WTC11 (cell line): ENCODE data around the gene TMEM234. TPM values are rescaled to one million over a fixed set of nuclear protein-coding genes. Genes with fewer than 3 reads are reported as not detected.

Source experiments
- ATAC-seq: fragments of 200-7000 bp; cut with Tn5 transposase; 2 replicates; pipeline ENCODE4 v1.10.0; 2021; ENCODE audit warnings: mild to moderate bottlenecking, moderate library complexity
- CTCF ChIA-PET: fragments of 300-600 bp; sonication (Branson Sonifier 250); formaldehyde crosslinking; loops from one replicate; lab custom pipeline; 2021; ENCODE audit warnings: antibody characterized with exemption; lab: Charles Lee
- POLR2A ChIA-PET: fragments of 350-600 bp; sonication (Branson Sonifier 250); formaldehyde crosslinking; loops from one replicate; lab custom pipeline; 2021; ENCODE audit warnings: antibody characterized with exemption; lab: Charles Lee
- DNase-seq: peaks from one replicate; pipeline ENCODE4 v3.0.0; 2021; ENCODE audit warnings: low spot score
- H3K27ac Mint-ChIP-seq: 2 replicates; pipeline ENCODE4 v1.8.0; 2021; ENCODE audit warnings: mixed read lengths
- H3K27me3 Mint-ChIP-seq: 2 replicates; pipeline ENCODE4 v1.8.0; 2021; ENCODE audit warnings: low read depth, mild to moderate bottlenecking, moderate library complexity, mixed read lengths
- H3K36me3 Mint-ChIP-seq: 2 replicates; pipeline ENCODE4 v1.8.0; 2021; ENCODE audit warnings: mixed read lengths
- H3K4me1 Mint-ChIP-seq: 2 replicates; pipeline ENCODE4 v1.8.0; 2022; ENCODE audit warnings: mixed read lengths
- H3K4me3 Mint-ChIP-seq: 2 replicates; pipeline ENCODE4 v1.8.0; 2021; ENCODE audit warnings: mild to moderate bottlenecking, moderate library complexity, mixed read lengths
- H3K9me3 Mint-ChIP-seq: 2 replicates; pipeline ENCODE4 v1.8.0; 2021; ENCODE audit warnings: mixed read lengths
- AFF4 ChIP-seq: sonication (generic); formaldehyde crosslinking; IDR thresholded peaks from 2 replicates; pipeline ENCODE4 v1.8.1; 2023; ENCODE audit warnings: mild to moderate bottlenecking, missing genetic modification reagents, borderline replicate concordance
- CBFB ChIP-seq: sonication (generic); formaldehyde crosslinking; IDR thresholded peaks from 2 replicates; pipeline ENCODE4 v1.8.1; 2022; ENCODE audit warnings: mild to moderate bottlenecking, low read depth, missing genetic modification reagents
- ELF4 ChIP-seq: sonication (generic); formaldehyde crosslinking; IDR thresholded peaks from 2 replicates; pipeline ENCODE4 v1.8.1; 2022; ENCODE audit warnings: low read depth, mild to moderate bottlenecking, moderate library complexity, missing genetic modification reagents
- ESRRA ChIP-seq: sonication (generic); formaldehyde crosslinking; IDR thresholded peaks from 2 replicates; pipeline ENCODE4 v1.8.1; 2022; ENCODE audit warnings: mild to moderate bottlenecking, missing genetic modification reagents, borderline replicate concordance
- ETV6 ChIP-seq: sonication (generic); formaldehyde crosslinking; IDR thresholded peaks from 2 replicates; pipeline ENCODE4 v1.8.1; 2022; ENCODE audit warnings: mild to moderate bottlenecking, missing genetic modification reagents
- FOXK1 ChIP-seq: sonication (generic); formaldehyde crosslinking; IDR thresholded peaks from 2 replicates; pipeline ENCODE4 v1.8.0; 2022; ENCODE audit warnings: mild to moderate bottlenecking, moderate library complexity, missing genetic modification reagents
- JAZF1 ChIP-seq: fragments of 250-450 bp; sonication (Bioruptor Pico); IDR thresholded peaks from 2 replicates; pipeline ENCODE4 v1.9.0; 2021; ENCODE audit warnings: moderate library complexity, mild to moderate bottlenecking, inconsistent platforms
- JUN ChIP-seq: sonication (generic); formaldehyde crosslinking; IDR thresholded peaks from 2 replicates; pipeline ENCODE4 v1.8.0; 2023; ENCODE audit warnings: mild to moderate bottlenecking, missing genetic modification reagents
- NFATC4 ChIP-seq: fragments of 250-450 bp; sonication (Bioruptor Pico); IDR thresholded peaks from 2 replicates; pipeline ENCODE4 v1.9.0; 2021; ENCODE audit warnings: mild to moderate bottlenecking
- NFE2L1 ChIP-seq: sonication (generic); formaldehyde crosslinking; IDR thresholded peaks from 2 replicates; pipeline ENCODE4 v1.8.1; 2023; ENCODE audit warnings: missing genetic modification reagents
- NR2C2 ChIP-seq: sonication (generic); formaldehyde crosslinking; IDR thresholded peaks from 2 replicates; pipeline ENCODE4 v1.8.0; 2022; ENCODE audit warnings: mild to moderate bottlenecking, missing genetic modification reagents
- RELA ChIP-seq: sonication (generic); formaldehyde crosslinking; IDR thresholded peaks from 2 replicates; pipeline ENCODE4 v1.8.1; 2022; ENCODE audit warnings: missing genetic modification reagents, mild to moderate bottlenecking, borderline replicate concordance
- STAT6 ChIP-seq: sonication (generic); formaldehyde crosslinking; conservative IDR thresholded peaks from 2 replicates; pipeline ENCODE4 v1.8.1; 2023; ENCODE audit warnings: mild to moderate bottlenecking, low read depth, missing genetic modification reagents, moderate library complexity
- TCF7 ChIP-seq: sonication (generic); formaldehyde crosslinking; IDR thresholded peaks from 2 replicates; pipeline ENCODE4 v1.8.0; 2022; ENCODE audit warnings: mild to moderate bottlenecking, low read depth, missing genetic modification reagents, moderate library complexity
- TEAD4 ChIP-seq: sonication (generic); formaldehyde crosslinking; IDR thresholded peaks from 2 replicates; pipeline ENCODE4 v1.8.0; 2022; ENCODE audit warnings: mild to moderate bottlenecking, missing genetic modification reagents
- ZNF138 ChIP-seq: sonication (generic); formaldehyde crosslinking; conservative IDR thresholded peaks from 2 replicates; pipeline ENCODE4 v1.8.1; 2022; ENCODE audit warnings: mild to moderate bottlenecking, moderate library complexity, missing genetic modification reagents
- ZNF281 ChIP-seq: sonication (generic); formaldehyde crosslinking; IDR thresholded peaks from 2 replicates; pipeline ENCODE4 v1.8.0; 2023; ENCODE audit warnings: mild to moderate bottlenecking, missing genetic modification reagents
- ZNF317 ChIP-seq: sonication (generic); formaldehyde crosslinking; IDR thresholded peaks from 2 replicates; pipeline ENCODE4 v1.8.1; 2023; ENCODE audit warnings: low read depth, mild to moderate bottlenecking, moderate library complexity, missing genetic modification reagents, borderline replicate concordance
- ZNF671 ChIP-seq: fragments of 250-450 bp; sonication (Bioruptor Pico); IDR thresholded peaks from 2 replicates; pipeline ENCODE4 v1.8.0; 2021; ENCODE audit warnings: mild to moderate bottlenecking
- total RNA-seq: library from RNA; stranded (reverse); gene quantifications from 3 replicates; pipeline ENCODE4 v1.2.3, GENCODE V29; 2021
- TF ChIP-seq, protein P1 (sequence below): sonication (generic); formaldehyde crosslinking; conservative IDR thresholded peaks from 2 replicates; pipeline ENCODE4 v1.8.1; 2022; ENCODE audit warnings: mild to moderate bottlenecking, missing genetic modification reagents
- TF ChIP-seq, protein P2 (sequence below): sonication (generic); formaldehyde crosslinking; IDR thresholded peaks from 2 replicates; pipeline ENCODE4 v1.8.1; 2023; ENCODE audit warnings: mild to moderate bottlenecking, missing genetic modification reagents

Gene TMEM234
- total RNA-seq, 1 experiment from 2014 or later = 11.9 TPM

GRCh38 chr1:32256473-32257226, 34.5 kb upstream of the TMEM234 start (continued):
- TF ChIP-seq FOXK1 (CRISPR knock-in tag) = no peak
- no peak for TF ChIP-seq ZNF671 (CRISPR knock-in tag)
- TF ChIP-seq RELA (CRISPR knock-in tag) = no peak
- no peak for TF ChIP-seq NR2C2 (CRISPR knock-in tag)
- no peak for TF ChIP-seq NFATC4 (CRISPR knock-in tag)
- TF ChIP-seq STAT6 (CRISPR knock-in tag) = no peak

- H3K27me3 Mint-ChIP-seq = peaks cover 4% of the 10 kb centered on the region
- peaks cover 19% of the 10 kb centered on the region for H3K4me1 Mint-ChIP-seq
- DNase-seq = no peak
- CTCF ChIA-PET = interaction anchor here (0.9 kb wide), 1 partner anchor 40 kb away, joined by 5 read pairs; no protein-coding TSS in a partner anchor
- H3K4me3 Mint-ChIP-seq = no peak overlapping the region
- POLR2A ChIA-PET = no interaction called here
- H3K27ac Mint-ChIP-seq = no peak overlapping the region
- H3K36me3 Mint-ChIP-seq = no peaks in the 10 kb centered on the region
- no peaks in the 10 kb centered on the region for H3K9me3 Mint-ChIP-seq
- ATAC-seq = no peak
- TF ChIP-seq CBFB (CRISPR knock-in tag) (no peak), ELF4 (CRISPR knock-in tag) (no peak), AFF4 (CRISPR knock-in tag) (no peak), RELA (CRISPR knock-in tag) (no peak), JUN (CRISPR knock-in tag) (no peak), NFE2L1 (CRISPR knock-in tag) (no peak), ESRRA (CRISPR knock-in tag) (no peak), JAZF1 (CRISPR knock-in tag) (no peak), NFATC4 (CRISPR knock-in tag) (no peak), TCF7 (CRISPR knock-in tag) (no peak), TEAD4 (CRISPR knock-in tag) (no peak), ZNF317 (CRISPR knock-in tag) (no peak), ZNF281 (no peak), ETV6 (CRISPR knock-in tag) (no peak), ZNF138 (CRISPR knock-in tag) (no peak)
- TF ChIP-seq, protein P1, sequence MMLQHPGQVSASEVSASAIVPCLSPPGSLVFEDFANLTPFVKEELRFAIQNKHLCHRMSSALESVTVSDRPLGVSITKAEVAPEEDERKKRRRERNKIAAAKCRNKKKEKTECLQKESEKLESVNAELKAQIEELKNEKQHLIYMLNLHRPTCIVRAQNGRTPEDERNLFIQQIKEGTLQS = no peak
- TF ChIP-seq, protein P2, sequence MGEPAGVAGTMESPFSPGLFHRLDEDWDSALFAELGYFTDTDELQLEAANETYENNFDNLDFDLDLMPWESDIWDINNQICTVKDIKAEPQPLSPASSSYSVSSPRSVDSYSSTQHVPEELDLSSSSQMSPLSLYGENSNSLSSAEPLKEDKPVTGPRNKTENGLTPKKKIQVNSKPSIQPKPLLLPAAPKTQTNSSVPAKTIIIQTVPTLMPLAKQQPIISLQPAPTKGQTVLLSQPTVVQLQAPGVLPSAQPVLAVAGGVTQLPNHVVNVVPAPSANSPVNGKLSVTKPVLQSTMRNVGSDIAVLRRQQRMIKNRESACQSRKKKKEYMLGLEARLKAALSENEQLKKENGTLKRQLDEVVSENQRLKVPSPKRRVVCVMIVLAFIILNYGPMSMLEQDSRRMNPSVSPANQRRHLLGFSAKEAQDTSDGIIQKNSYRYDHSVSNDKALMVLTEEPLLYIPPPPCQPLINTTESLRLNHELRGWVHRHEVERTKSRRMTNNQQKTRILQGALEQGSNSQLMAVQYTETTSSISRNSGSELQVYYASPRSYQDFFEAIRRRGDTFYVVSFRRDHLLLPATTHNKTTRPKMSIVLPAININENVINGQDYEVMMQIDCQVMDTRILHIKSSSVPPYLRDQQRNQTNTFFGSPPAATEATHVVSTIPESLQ (CRISPR knock-in tag) = no peak
Measured at GRCh38 chr1:32255072-32256071, 33.2 kb upstream of the TMEM234 start.
